Suppressor macrophage treated with lipopolysaccharide for 1 hour (primary cell): ENCODE measurements around the gene PHKB.
"Not testable (repeated sequence)": the region's sequence is repeated elsewhere in the genome, so short reads cannot be mapped to it uniquely, and the experiment has no call there.

Source experiments
- DNase-seq, 3 donors: peaks; one replicate each; pipeline ENCODE4 v3.0.0-alpha.2; 2020 to 2022

Gene PHKB

DNA sequence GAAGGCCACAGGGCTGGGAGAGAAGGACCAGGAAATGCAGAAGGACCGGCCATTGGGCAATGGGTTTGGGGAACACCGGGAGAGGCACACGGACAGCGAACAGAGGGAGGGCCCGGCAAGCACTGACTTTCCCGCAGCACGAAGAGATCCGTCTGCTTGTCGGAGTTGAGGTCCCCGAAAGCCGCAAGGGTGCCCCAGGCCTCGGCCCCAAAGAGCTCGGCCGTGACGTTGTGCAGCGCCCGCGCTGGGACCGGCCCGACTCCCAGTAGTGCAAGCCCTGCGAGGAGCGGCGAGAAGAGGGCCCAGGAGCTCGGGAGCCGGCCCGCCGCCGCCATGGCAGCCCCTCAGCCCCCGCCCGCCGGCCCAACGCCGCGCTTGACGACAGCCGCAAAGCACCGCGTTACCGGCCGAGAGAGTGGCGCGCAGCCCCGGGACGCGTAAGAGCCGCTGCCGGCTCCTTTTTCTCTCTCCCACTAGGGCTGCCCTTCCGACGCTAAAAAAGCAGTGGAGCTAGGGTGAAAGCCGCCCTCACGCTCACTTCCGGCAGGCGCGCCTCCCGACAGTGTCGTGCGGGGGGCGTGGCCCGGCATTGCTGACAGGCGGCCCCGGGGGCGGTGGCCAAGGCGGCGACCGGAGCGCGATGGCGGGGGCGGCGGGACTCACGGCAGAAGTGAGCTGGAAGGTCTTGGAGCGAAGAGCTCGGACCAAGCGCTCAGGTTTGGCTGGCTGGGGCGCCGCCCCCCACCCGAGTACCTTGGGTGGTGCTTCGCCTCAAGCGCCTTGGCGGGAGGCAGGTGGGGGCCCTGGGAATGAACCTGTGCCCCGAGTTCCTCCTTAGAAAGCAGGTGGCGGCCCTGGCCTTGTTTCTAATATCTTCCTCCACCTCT is at the start of gene PHKB, which contains the start of gene ITFG1:
Gene PHKB (plus strand): TSS at position 621 of the 887 bp plus-strand sequence. CDS start 20 bp downstream, at position 641.
Gene ITFG1 (minus strand): TSS at position 353 of the 887 bp plus-strand sequence. CDS start 18 bp downstream, at position 335.
- peak; percentile 93 to 98 (median 95) for DNase-seq

- no peak for DNase-seq
These were observed 48.1 kb upstream of the PHKB start for GRCh38 chr16:47413041-47413440.

DNA sequence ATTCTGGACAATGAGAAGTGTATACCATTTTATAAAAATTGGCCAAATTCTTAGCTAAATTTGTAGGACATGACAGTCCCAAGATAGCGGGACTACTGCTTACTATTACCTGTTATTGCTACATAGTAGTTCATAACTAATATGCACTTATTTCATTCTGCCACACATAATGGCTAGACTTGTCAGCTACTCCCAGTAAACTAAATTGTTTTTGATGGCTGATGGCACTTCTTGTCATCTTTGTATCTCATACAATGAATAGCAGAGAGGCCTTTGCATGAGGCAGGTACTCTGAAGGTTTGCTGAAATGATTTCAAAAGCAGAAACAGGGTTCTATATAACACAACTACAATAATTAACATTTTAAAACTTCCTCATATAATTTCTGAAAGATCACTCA is 44.3 kb upstream of the PHKB start:
- DNase-seq = no peak

DNA sequence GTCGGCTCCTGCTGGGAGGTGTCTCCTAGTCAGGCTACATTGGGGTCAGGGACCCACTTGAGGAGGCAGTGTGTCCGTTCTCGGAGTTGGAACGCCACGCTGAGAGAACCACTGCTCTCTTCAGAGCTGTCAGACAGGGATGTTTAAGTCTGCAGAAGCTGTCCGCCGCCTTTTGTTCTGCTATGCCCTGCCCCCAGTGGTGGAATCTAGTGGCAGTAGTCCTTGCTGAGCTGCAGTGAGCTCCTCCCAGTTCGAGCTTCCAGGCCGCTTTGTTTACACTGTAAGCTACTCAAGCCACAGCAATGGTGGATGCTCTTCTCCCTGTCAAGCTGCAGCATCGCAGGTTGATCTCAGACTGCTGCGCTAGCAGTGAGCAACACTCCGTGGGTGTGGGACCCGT is 36.3 kb upstream of the PHKB start:
- DNase-seq = no peak

- no peak for DNase-seq
These were observed 34.3 kb upstream of the PHKB start for GRCh38 chr16:47426806-47427205.

GRCh38 chr16:47431960-47432359 is 29.2 kb upstream of the PHKB start:
- DNase-seq = no peak

- not testable (repeated sequence) for DNase-seq
These were observed 26.9 kb upstream of the PHKB start for GRCh38 chr16:47434274-47434673.

- DNase-seq = not testable (repeated sequence)
These were observed 21.1 kb upstream of the PHKB start for GRCh38 chr16:47440066-47440465.

DNA sequence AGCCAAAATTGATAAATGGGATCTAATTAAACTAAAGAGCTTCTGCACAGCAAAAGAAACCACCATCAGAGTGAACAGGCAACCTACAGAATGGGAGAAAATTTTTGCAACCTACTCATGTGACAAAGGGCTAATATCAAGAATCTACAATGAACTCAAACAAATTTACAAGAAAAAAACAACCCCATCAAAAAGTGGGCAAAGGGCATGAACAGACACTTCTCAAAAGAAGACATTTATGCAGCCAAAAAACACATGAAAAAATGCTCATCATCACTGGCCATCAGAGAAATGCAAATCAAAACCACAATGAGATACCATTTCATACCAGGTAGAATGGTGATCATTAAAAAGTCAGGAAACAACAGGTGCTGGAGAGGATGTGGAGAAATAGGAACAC is 18.2 kb upstream of the PHKB start:
- not testable (repeated sequence) for DNase-seq

DNA sequence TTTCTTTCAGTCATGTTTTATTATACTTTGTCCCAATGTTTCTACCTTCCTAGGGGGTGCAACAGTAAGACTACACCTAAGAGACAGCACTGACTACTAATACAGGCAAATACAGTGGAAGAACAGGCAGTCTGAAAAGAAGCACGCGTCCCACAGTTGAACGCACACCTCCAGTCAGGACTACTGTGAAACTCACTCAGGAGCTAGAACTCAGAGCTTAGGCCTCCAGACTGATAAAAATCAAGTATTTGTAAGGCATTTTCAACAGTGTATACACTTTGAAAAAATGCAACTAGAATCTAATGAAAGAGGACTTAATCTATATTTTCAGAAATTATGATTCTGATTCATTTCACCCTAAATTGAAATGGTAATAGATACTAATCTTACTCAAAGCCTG is 14.7 kb upstream of the PHKB start:
- no peak for DNase-seq

GRCh38 chr16:47448830-47449575 is 12.1 kb upstream of the PHKB start:
- DNase-seq = no peak

GRCh38 chr16:47449788-47450187 is 11.3 kb upstream of the PHKB start:
- DNase-seq = no peak

- no peak for DNase-seq
These were observed 2.8 kb upstream of the PHKB start for GRCh38 chr16:47458331-47458730.

DNA sequence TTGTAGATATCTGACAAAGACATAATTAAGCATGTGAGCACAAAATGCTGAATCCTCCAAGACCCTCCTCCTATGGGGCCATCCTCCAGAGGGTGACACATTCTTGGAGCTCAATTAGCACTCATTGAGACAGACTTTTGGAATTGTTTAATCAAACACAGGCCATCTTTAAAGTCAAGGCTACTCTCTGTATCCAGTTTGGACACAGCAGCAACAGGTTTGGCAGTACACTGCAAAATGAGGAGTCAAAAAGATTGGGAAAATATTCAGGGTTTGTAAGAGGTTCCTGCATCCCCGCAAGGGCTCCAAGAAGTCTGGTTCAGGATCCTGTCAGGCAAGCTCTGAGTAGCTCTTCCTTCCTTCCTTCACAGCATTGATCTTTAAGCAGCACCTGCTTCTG is 1.5 kb upstream of the PHKB start:
- no peak for DNase-seq

- no peak for DNase-seq
These were observed 796 bp upstream of the PHKB start for GRCh38 chr16:47460359-47460710.

DNA sequence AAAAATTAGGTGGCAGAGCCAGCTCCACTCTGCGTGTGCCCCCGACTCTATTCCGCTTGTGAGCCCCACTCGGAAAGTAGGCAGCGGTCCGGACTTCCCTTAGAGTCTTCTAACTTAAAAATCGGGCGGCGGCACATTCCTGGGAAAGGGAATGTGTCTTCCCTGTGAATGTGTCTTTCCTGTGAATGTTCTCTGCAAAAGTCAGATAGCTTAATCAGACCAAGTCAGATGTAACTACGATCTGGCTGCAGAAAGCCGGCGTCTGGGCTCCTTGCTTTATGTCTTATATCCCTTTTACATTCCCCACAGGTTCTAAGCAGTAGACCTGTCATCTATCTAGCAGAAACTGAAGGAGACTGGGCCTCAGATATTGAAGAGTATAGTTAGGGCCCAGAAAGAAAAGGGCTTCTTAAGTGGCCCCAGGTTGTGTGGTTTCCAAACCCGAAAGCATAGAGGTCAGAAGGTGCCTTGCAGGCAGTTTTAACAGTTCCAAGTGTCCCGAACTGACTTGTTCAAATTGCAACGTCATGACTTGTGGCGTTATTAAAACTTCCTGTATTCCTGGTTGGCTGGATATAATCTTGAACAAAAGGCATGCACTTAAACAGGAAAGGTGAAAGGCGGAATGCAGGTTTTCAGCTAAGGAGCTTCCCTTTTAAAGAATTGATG is 601 bp downstream of the PHKB start:
- peak; percentile 61 to 81 (median 71) for DNase-seq

- DNase-seq = no peak
These were observed 2.9 kb downstream of the PHKB start for GRCh38 chr16:47463771-47464624.

DNA sequence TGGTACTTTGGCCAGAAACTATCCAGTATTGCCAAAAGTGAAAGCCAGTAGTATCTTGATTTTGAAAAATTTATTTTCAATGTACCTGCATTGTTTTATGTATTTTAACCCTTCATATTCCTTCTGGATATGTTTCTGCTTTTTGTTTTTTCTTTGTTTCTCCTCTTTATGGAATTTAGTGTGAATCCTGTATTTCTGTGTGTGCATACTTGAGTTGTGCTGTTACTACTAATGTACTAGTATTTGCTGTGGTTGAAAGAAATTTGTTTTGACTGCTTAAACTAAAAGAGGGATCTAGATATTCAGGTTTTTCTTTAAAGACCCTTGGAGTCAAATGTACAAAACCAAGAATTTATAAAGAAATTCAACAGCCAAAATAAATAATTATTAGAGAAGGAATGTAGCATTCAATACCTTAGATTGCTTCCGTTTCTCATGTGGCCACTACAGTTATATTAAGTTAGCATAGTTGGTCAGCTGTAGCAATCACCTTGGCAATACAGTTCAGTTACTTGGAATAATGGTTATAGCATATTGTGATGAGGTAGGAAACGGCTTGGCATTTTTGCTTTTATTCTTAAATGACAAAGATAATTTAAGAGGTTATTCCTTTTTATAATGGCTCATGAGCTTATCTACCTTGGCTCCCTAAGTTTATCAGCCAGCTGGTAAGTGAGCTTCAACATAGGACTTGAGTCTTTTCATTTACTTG is 4.9 kb downstream of the PHKB start:
- DNase-seq = no peak

- no peak for DNase-seq
These were observed 6.4 kb downstream of the PHKB start for GRCh38 chr16:47467501-47467900.

- not testable (repeated sequence) for DNase-seq
These were observed 7.0 kb downstream of the PHKB start for GRCh38 chr16:47468070-47468689.

DNA sequence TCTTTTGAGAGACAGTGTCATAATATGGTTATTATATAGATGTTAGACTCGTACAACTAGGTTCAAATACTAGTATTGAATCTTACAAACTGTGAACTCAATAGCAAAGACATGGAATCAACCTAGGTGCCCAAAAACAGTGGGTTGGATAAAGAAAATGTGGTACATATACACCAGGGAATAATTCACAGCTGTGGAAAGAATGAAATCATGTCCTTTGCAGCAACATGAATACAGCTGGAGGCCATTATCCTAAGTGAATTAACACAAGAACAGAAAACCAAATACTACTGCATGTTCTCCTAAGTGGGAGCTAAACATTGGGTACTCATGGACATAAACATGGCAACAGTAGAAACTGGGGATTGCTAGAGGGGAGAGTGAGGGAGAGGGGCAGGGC is 8.1 kb downstream of the PHKB start:
- no peak for DNase-seq
